K562 (cell line): Measurements from ENCODE around the gene CLASP1. TPM values are rescaled to one million over a fixed set of nuclear protein-coding genes. Genes with fewer than 3 reads are reported as not detected.

Experiments
- DNMT1 ChIP-seq: fragments of 450-650 bp; IDR thresholded peaks from 2 replicates; pipeline ENCODE4 v1.6.1; 2016; ENCODE audit warnings: antibody characterized with exemption, mild to moderate bottlenecking
- FIP1L1 ChIP-seq: fragments of 200-400 bp; formaldehyde crosslinking; IDR thresholded peaks from 2 replicates; pipeline ENCODE4 v1.6.1; 2018; ENCODE audit warnings: mild to moderate bottlenecking, low read depth, low read length; ENCODE audit not compliant: poor library complexity, severe bottlenecking
- FOXP1 ChIP-seq: sonication (generic); formaldehyde crosslinking; IDR thresholded peaks from 2 replicates; pipeline ENCODE4 v1.8.0; 2022; ENCODE audit warnings: mild to moderate bottlenecking, missing genetic modification reagents
- NCOR1 ChIP-seq: fragments of 450-650 bp; IDR thresholded peaks from 2 replicates; pipeline ENCODE4 v1.6.1; 2016; ENCODE audit warnings: mild to moderate bottlenecking, moderate library complexity
- NFE2 ChIP-seq: IDR thresholded peaks from 2 replicates; pipeline ENCODE4 v1.6.1; 2014; ENCODE audit warnings: antibody characterized with exemption, low read depth
- NONO ChIP-seq, 2 experiments: fragments of 200-400 bp in 1 of 2; fragments of 450-650 bp in 1 of 2; formaldehyde crosslinking in 1 of 2; IDR thresholded peaks; 2 replicates each; pipeline ENCODE4 v1.6.1; 2017; ENCODE audit warnings: low read depth in 2 of 2, mild to moderate bottlenecking in 2 of 2, moderate library complexity in 2 of 2, low read length in 1 of 2
- NR2C2 ChIP-seq, 2 experiments: fragments of 200-800 bp in 1 of 2; sonication (Bioruptor generic) in 1 of 2; sonication (generic) in 1 of 2; formaldehyde crosslinking in 1 of 2; IDR thresholded peaks; 2 replicates each; pipeline versions ENCODE4 v1.6.1 to v1.8.0; 2016 to 2022; ENCODE audit warnings: mild to moderate bottlenecking in 1 of 2, missing compliant biosample characterization in 1 of 2, missing genetic modification characterization in 1 of 2, missing genetic modification reagents in 1 of 2
- PHF21A ChIP-seq: fragments of 450-650 bp; IDR thresholded peaks from 2 replicates; pipeline ENCODE4 v1.6.1; 2017; ENCODE audit warnings: low read depth, borderline replicate concordance
- RAD51 ChIP-seq: fragments of 450-650 bp; IDR thresholded peaks from 2 replicates; pipeline ENCODE4 v1.7.1; 2016; ENCODE audit warnings: low read depth, mild to moderate bottlenecking, borderline replicate concordance
- STAT5B ChIP-seq: fragments of 250-450 bp; sonication (Bioruptor Pico); IDR thresholded peaks from 2 replicates; pipeline ENCODE4 v1.8.0; 2021; ENCODE audit warnings: mild to moderate bottlenecking, inconsistent platforms
- YY1 ChIP-seq, 3 experiments: IDR thresholded peaks; 2 replicates each; pipeline ENCODE4 v1.6.1; 2011; ENCODE audit warnings: low read length in 2 of 3, mild to moderate bottlenecking in 2 of 3, moderate library complexity in 2 of 3, borderline replicate concordance in 1 of 3, control low read depth in 1 of 3, low read depth in 1 of 3; ENCODE audit not compliant: insufficient read depth in 3 of 3, insufficient replicate concordance in 2 of 3, control insufficient read depth in 1 of 3, insufficient read length in 1 of 3; ENCODE audit errors: extremely low read depth in 1 of 3
- ZBTB17 ChIP-seq: fragments of 450-650 bp; formaldehyde crosslinking; IDR thresholded peaks from 2 replicates; pipeline ENCODE4 v1.4.0; 2020; ENCODE audit warnings: mild to moderate bottlenecking
- ZKSCAN8 ChIP-seq: fragments of 200-800 bp; sonication (Bioruptor generic); IDR thresholded peaks from 2 replicates; pipeline ENCODE4 v1.6.1; 2016; ENCODE audit warnings: missing genetic modification characterization, missing compliant biosample characterization
- ZNF780A ChIP-seq: fragments of 250-450 bp; sonication (Bioruptor Pico); IDR thresholded peaks from 2 replicates; pipeline ENCODE4 v1.5.0; 2021; ENCODE audit warnings: mild to moderate bottlenecking
- polyA plus RNA-seq, 8 experiments: library from polyadenylated mRNA; depleted of rRNA in 4 of 8; stranded (reverse) in 5 of 8; unstranded in 3 of 8; fragments of >200 nt; fragmentation: Nextera tagmentation in 2 of 8; fragmentation: Illumina TruSeq in 1 of 8; extraction: Ambion mirVana in 2 of 8; extraction: Trizol in 1 of 8; gene quantifications; 2 replicates each; pipeline versions ENCODE4 v1.2.1 to v1.2.3, GENCODE V29; 2011 to 2014; ENCODE audit warnings: inconsistent platforms in 1 of 8, missing spikeins in 1 of 8
- total RNA-seq, 7 experiments: library from RNA; depleted of rRNA in 6 of 7; stranded (reverse); fragments of >200 nt in 6 of 7; fragmentation: Illumina TruSeq in 2 of 7; extraction: Trizol in 2 of 7; gene quantifications; 2 replicates each; pipeline versions ENCODE4 v1.2.1 to v1.2.3, GENCODE V29; 2011 to 2021; ENCODE audit warnings: low replicate concordance in 1 of 7
- TF ChIP-seq, protein P1 (sequence below): sonication (generic); formaldehyde crosslinking; IDR thresholded peaks from 2 replicates; pipeline ENCODE4 v1.8.1; 2022; ENCODE audit warnings: missing genetic modification reagents
- TF ChIP-seq, protein P2 (sequence below): fragments of 450-650 bp; formaldehyde crosslinking; IDR thresholded peaks from 2 replicates; pipeline ENCODE4 v1.4.0; 2022; ENCODE audit warnings: missing genetic modification characterization
- TF ChIP-seq, protein P3 (sequence below): sonication (generic); formaldehyde crosslinking; IDR thresholded peaks from 2 replicates; pipeline ENCODE4 v1.8.1; 2023; ENCODE audit warnings: mild to moderate bottlenecking, missing genetic modification reagents, moderate library complexity

CLASP1 gene
- total and polyA plus RNA-seq, 9 of the 15 experiments (the other 6 are each of a cell fraction or from before 2014, with no cell fraction given): 1.7 to 40.3 (median 20.7) TPM

DNA sequence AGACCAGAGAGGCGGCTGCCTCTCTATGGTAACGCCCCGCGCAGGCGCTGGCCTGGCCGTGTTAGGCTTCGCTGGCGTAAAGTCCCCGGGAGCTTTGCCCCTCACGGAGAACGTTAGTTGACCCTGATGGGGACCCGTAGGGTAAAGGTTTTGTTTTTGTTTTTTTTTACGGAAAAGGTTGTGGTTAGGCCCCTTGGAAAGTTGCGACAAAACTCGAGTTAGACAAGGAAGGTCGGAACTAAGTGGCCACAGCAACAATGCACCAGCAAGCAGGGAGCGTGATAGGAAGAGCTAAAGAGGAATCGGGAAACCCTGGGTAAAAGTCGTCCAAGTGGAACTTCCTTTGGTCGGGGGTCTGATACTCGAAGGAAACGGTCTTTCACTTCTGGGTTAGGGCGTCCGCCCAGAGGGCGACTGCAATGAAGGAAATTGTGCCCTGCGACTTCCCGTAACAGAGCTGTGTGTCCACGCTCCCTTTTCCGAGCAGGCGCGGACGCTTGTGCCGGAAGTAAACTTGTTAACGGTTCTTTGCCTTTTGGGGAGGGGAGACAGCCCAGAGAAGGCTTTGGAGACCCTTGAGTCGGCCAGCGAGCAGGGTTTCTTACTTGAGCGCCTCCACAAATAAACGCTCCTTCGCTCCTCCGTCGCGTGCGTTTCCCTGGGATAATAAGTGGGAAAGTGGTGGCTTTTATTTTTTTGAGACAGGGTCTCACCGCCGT is 493 bp upstream of the CLASP1 start (continued):
- TF ChIP-seq NFE2: no peak
- TF ChIP-seq RAD51: no peak
- TF ChIP-seq ZKSCAN8 (CRISPR knock-in tag): no peak
- TF ChIP-seq, protein P1, sequence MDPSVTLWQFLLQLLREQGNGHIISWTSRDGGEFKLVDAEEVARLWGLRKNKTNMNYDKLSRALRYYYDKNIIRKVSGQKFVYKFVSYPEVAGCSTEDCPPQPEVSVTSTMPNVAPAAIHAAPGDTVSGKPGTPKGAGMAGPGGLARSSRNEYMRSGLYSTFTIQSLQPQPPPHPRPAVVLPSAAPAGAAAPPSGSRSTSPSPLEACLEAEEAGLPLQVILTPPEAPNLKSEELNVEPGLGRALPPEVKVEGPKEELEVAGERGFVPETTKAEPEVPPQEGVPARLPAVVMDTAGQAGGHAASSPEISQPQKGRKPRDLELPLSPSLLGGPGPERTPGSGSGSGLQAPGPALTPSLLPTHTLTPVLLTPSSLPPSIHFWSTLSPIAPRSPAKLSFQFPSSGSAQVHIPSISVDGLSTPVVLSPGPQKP: no peak
- peak; percentile 69; the same call in 1 of the 2 replicates for TF ChIP-seq DNMT1
- no peak for TF ChIP-seq STAT5B
- TF ChIP-seq FIP1L1: no peak
- TF ChIP-seq PHF21A: no peak
- no peak for TF ChIP-seq NONO (IDR thresholded peaks at IDR 0.05; ENCODE audit: low read depth in 2 of 2, low read length in 1 of 2)
- TF ChIP-seq ZNF780A (CRISPR knock-in tag): no peak
- 0 out of 2 replicates have a peak, but pooled peaks have one; percentile 16 for TF ChIP-seq NCOR1
- TF ChIP-seq NR2C2 (CRISPR knock-in tag; IDR thresholded peaks at IDR 0.05): 0 out of 2 replicates have a peak, but pooled peaks have one; percentile 73
- peak; percentile 96 for TF ChIP-seq NR2C2 (tag; IDR thresholded peaks at IDR 0.05)
- peak in 2 of 3 experiments; percentile 30 to 66 for TF ChIP-seq YY1 (IDR thresholded peaks at IDR 0.05; ENCODE audit: borderline replicate concordance in 1 of 3, control insufficient read depth in 1 of 3, extremely low read depth in 1 of 3, insufficient read depth in 3 of 3, insufficient read length in 1 of 3, insufficient replicate concordance in 2 of 3, low read depth in 1 of 3, low read length in 2 of 3)
- TF ChIP-seq, protein P2, sequence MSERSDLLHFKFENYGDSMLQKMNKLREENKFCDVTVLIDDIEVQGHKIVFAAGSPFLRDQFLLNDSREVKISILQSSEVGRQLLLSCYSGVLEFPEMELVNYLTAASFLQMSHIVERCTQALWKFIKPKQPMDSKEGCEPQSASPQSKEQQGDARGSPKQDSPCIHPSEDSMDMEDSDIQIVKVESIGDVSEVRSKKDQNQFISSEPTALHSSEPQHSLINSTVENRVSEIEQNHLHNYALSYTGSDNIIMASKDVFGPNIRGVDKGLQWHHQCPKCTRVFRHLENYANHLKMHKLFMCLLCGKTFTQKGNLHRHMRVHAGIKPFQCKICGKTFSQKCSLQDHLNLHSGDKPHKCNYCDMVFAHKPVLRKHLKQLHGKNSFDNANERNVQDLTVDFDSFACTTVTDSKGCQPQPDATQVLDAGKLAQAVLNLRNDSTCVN (CRISPR knock-in tag): peak; percentile 79
- peak; percentile 31; the same call in 1 of the 2 replicates for TF ChIP-seq ZBTB17 (CRISPR knock-in tag)
- peak; percentile 73; the same call in 1 of the 2 replicates for TF ChIP-seq FOXP1 (CRISPR knock-in tag)
- TF ChIP-seq, protein P3, sequence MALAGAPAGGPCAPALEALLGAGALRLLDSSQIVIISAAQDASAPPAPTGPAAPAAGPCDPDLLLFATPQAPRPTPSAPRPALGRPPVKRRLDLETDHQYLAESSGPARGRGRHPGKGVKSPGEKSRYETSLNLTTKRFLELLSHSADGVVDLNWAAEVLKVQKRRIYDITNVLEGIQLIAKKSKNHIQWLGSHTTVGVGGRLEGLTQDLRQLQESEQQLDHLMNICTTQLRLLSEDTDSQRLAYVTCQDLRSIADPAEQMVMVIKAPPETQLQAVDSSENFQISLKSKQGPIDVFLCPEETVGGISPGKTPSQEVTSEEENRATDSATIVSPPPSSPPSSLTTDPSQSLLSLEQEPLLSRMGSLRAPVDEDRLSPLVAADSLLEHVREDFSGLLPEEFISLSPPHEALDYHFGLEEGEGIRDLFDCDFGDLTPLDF: no peak
